ENCODE measurements around the gene METAP1. TPM values are rescaled to one million over a fixed set of nuclear protein-coding genes. Genes with fewer than 3 reads are reported as not detected.

The METAP1 gene
- total and polyA plus RNA-seq, 10 donors: 22.0 to 34.7 (median 29.8) TPM

DNA sequence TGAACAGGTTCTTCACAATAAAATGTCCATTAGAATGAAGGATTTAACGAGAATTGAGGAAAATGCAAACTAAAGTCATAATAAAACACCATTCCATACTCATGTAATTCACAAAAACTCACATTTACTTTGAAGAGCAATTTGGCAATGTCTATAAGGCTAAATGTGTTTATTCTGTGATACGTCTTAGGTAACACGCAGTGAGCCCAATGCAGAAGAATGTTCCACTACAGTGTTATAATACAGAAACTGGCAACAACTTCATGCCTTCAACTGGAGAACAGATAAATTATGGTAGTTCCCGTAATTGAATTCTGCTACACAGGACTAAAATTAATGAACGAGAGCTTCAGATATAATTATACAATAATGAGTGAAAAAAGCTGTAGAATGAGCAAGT is 75.6 kb downstream of the METAP1 start:
- no peaks in the 10 kb centered on the region for H3K27me3 ChIP-seq (replicated peaks in 1 of 7)
- H3K4me1 ChIP-seq: no peaks in the 10 kb centered on the region
- no peaks in the 10 kb centered on the region for H3K9me3 ChIP-seq
- intact Hi-C loops (cut with DNase I; ENCODE audit: low total_unique reads): no loop called here
- no peak overlapping the region for H3K27ac ChIP-seq
- DNase-seq: no peak
- TF ChIP-seq POLR2AphosphoS5 (IDR thresholded peaks at IDR 0.05): no peak
- TF ChIP-seq POLR2A (IDR thresholded peaks at IDR 0.05): no peak
- TF ChIP-seq, protein P1, sequence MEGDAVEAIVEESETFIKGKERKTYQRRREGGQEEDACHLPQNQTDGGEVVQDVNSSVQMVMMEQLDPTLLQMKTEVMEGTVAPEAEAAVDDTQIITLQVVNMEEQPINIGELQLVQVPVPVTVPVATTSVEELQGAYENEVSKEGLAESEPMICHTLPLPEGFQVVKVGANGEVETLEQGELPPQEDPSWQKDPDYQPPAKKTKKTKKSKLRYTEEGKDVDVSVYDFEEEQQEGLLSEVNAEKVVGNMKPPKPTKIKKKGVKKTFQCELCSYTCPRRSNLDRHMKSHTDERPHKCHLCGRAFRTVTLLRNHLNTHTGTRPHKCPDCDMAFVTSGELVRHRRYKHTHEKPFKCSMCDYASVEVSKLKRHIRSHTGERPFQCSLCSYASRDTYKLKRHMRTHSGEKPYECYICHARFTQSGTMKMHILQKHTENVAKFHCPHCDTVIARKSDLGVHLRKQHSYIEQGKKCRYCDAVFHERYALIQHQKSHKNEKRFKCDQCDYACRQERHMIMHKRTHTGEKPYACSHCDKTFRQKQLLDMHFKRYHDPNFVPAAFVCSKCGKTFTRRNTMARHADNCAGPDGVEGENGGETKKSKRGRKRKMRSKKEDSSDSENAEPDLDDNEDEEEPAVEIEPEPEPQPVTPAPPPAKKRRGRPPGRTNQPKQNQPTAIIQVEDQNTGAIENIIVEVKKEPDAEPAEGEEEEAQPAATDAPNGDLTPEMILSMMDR (IDR thresholded peaks at IDR 0.05 in 8 of 11, conservative IDR thresholded peaks at IDR 0.05 in 3 of 11): no peak
- 90 to 99% (median 97%) methylated on average over 5 of the region's 5 CpGs for WGBS, 5 donors
- H3K36me3 ChIP-seq: peaks cover 0 to 100% (median 57%) of the 10 kb centered on the region in 6 donors
- no peak overlapping the region for H3K4me3 ChIP-seq

DNA sequence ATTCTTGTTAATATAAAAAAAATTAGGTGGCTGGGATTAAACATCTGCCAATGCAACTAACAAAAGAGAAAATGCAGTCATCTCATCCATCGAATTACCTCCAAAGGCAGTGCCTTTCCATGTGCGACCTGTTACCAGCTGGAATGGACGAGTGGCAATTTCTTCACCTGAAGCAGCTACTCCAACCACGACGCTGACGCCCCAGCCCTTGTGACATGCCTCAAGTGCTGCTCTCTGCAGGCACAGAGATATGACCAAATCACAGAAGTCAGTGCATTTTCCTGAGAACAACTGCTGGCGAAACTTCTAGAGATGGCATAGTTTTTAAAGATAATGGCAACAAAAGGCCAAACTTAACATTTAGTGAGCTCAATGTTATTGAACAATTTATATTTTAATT is 79.3 kb downstream of the METAP1 start:
- Histone ChIP-seq H3K4me1 (no peaks in the 10 kb centered on the region), H3K27me3 (replicated peaks in 1 of 7) (no peaks in the 10 kb centered on the region), H3K4me3 (no peak overlapping the region), H3K27ac (no peak overlapping the region), H3K9me3 (no peaks in the 10 kb centered on the region), H3K36me3 (peaks cover 0 to 100% (median 86%) of the 10 kb centered on the region in 6 donors)
- intact Hi-C loops (cut with DNase I; ENCODE audit: low total_unique reads): no loop called here
- DNase-seq: no peak
- TF ChIP-seq, protein P1 (IDR thresholded peaks at IDR 0.05 in 8 of 11, conservative IDR thresholded peaks at IDR 0.05 in 3 of 11): no peak
- no peak for TF ChIP-seq POLR2A (IDR thresholded peaks at IDR 0.05)
- no peak for TF ChIP-seq POLR2AphosphoS5 (IDR thresholded peaks at IDR 0.05)
- WGBS, 5 donors: 79 to 93% (median 85%) methylated on average over 7 of the region's 7 CpGs

DNA sequence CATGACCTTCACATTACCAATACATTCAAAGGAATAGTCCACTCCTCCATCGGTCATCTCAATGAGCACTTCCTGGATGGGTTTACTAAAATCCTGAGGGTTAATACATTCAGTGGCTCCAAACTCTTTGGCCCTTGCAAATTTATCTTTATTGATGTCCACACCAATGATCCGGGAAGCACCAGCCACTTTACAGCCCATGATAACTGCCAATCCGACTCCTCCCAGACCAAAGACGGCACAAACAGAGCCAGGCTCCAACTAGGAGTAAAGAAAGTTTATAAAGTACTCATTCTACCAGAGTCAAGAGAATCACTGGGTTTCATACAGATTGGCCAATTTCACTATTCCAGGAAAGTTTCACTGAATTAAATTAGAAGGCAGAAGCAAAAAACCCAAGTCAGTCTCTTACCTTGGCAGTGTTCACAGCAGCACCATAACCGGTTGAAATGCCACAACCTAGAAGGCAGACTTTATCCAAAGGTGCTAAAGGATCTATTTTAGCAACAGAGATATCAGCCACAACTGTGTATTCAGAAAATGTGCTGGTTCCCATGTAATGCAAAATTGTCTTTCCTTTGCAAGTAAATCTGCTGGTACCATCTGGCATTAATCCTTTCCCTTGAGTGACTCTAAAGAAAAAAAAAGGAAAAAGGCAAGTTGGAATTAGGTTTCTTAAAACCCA is 80.9 kb downstream of the METAP1 start:
- intact Hi-C loops (cut with DNase I; ENCODE audit: low total_unique reads): no loop called here
- 92 to 97% (median 94%) methylated on average over 5 of the region's 5 CpGs for WGBS, 5 donors
- no peak for TF ChIP-seq POLR2A (IDR thresholded peaks at IDR 0.05)
- TF ChIP-seq, protein P1 (IDR thresholded peaks at IDR 0.05 in 8 of 11, conservative IDR thresholded peaks at IDR 0.05 in 3 of 11): no peak
- TF ChIP-seq POLR2AphosphoS5 (IDR thresholded peaks at IDR 0.05): no peak
- H3K36me3 ChIP-seq: peaks cover 0 to 100% (median 94%) of the 10 kb centered on the region in 6 donors
- no peaks in the 10 kb centered on the region for H3K27me3 ChIP-seq (replicated peaks in 1 of 7)
- H3K9me3 ChIP-seq: no peaks in the 10 kb centered on the region
- H3K27ac ChIP-seq: no peak overlapping the region
- H3K4me1 ChIP-seq: no peaks in the 10 kb centered on the region
- no peak overlapping the region for H3K4me3 ChIP-seq
- DNase-seq: no peak

DNA sequence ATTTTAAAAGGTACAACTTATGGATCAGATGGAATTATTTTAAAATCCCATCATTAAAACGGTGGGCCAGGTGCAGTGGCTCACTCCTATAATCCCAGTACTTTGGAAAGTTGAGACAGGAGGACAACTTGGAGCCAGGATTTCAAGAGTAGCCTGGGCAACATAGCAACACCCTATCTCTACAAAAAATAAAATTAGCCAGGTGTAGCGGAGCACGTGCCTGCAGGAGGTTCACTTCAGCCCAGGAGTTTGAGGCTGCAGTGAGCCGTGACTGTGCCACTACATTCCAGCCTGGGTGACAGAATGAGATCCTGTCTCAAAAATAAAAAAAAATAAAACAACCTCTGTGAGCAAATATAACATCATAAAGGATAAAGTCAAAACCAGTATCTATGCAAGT is 81.7 kb downstream of the METAP1 start:
- Histone ChIP-seq H3K27ac (no peak overlapping the region), H3K27me3 (replicated peaks in 1 of 7) (no peaks in the 10 kb centered on the region), H3K9me3 (no peaks in the 10 kb centered on the region), H3K36me3 (peaks cover 0 to 100% (median 98%) of the 10 kb centered on the region in 6 donors), H3K4me3 (no peak overlapping the region), H3K4me1 (peaks cover 0 to 2% (median 0%) of the 10 kb centered on the region in 6 donors)
- no peak for TF ChIP-seq POLR2A (IDR thresholded peaks at IDR 0.05)
- TF ChIP-seq, protein P1 (IDR thresholded peaks at IDR 0.05 in 8 of 11, conservative IDR thresholded peaks at IDR 0.05 in 3 of 11): no peak
- intact Hi-C loops (cut with DNase I; ENCODE audit: low total_unique reads): no loop called here
- 90 to 97% (median 95%) methylated on average over 4 of the region's 4 CpGs for WGBS, 5 donors
- DNase-seq: no peak

All from spleen (tissue), 11 donors.